Measurements from ENCODE around the gene OTUD6A.

DNA sequence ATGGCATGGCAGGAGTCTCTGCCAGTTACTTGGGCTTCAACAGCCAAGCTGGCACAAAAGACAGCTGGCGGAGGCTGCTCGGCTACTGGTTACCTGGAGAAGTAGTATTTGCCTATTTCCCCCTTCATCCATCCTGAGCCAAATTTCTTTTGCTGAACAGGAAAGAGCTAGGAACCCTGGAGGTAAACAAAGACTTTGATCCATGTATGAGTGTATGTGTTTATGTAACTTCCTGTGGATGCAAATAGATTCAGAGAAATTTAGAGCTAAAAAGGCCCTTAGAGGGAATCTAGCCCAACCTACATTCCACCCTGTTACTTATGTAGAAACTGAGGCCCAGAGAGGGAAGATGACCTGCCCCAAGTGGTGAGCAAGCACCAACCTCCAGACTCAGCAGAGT lies 23.7 kb upstream of the OTUD6A start:
- TF ChIP-seq, protein P1, sequence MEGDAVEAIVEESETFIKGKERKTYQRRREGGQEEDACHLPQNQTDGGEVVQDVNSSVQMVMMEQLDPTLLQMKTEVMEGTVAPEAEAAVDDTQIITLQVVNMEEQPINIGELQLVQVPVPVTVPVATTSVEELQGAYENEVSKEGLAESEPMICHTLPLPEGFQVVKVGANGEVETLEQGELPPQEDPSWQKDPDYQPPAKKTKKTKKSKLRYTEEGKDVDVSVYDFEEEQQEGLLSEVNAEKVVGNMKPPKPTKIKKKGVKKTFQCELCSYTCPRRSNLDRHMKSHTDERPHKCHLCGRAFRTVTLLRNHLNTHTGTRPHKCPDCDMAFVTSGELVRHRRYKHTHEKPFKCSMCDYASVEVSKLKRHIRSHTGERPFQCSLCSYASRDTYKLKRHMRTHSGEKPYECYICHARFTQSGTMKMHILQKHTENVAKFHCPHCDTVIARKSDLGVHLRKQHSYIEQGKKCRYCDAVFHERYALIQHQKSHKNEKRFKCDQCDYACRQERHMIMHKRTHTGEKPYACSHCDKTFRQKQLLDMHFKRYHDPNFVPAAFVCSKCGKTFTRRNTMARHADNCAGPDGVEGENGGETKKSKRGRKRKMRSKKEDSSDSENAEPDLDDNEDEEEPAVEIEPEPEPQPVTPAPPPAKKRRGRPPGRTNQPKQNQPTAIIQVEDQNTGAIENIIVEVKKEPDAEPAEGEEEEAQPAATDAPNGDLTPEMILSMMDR (IDR thresholded peaks at IDR 0.05 in 4 of 5, conservative IDR thresholded peaks at IDR 0.05 in 1 of 5): no peak
- no peak for TF ChIP-seq POLR2A (IDR thresholded peaks at IDR 0.05)

All from gastrocnemius medialis (tissue), 4 donors.